ENCODE data around the gene SEPTIN6.

SEPTIN6 gene

DNA sequence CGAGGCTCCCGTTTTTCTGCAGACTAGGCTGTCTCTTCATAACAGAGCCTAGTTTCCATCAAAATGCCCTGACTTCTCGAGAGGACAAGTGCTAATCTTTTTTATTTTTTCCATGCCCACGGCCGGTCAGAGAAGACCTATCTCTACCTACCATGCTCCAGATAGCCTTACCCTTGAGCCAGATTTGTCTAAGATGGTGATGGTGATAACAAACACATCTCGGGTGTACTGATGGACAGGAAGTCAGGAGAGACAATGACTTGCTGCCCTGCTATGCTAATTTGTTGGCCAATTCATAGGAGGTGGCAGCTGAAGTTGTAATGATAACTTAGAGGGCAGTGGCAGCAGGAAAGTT is 44.6 kb downstream of the SEPTIN6 start:
- no peak for DNase-seq (ENCODE audit: low read depth in 2 of 2)

DNA sequence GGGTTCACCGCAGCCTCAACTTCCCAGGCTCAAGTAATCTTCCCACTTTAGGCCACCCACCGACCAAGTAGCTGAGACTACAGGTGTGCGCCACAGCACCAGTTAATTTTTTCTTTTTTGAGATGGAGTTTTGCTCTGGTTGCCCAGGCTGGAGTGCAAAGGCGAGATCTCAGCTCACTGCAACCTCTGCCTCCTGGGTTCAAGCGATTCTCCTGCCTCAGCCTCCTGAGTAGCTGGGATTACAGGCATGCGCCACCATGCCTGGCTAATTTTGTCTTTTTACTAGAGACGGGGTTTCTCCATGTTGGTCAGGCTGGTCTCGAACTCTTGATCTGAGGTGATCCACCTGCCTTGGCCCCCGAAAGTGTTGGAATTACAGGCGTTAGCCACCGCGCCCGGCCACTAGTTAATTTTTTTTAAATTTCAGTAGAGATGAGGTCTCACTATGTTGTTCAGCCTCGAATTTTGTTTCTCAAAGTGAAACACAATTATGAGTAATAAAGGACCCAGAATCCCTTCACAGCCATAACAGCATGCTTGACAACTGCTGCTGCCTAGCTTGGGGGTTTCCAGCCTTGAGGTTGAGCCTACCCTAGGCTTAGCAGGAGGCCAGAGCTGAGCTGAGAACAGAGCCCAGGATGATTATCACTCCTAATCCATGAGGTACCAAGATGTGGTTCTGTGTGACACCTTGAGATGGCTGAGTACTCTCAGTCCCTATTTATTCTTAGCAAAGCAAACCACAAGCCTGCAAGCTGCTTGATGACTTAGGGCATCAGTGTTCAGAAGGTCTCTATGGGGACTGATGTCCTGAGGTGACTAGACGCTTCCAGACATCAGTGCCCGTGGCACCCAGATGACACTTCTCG is 45.2 kb downstream of the SEPTIN6 start:
- DNase-seq (ENCODE audit: low read depth in 2 of 2): no peak

DNA sequence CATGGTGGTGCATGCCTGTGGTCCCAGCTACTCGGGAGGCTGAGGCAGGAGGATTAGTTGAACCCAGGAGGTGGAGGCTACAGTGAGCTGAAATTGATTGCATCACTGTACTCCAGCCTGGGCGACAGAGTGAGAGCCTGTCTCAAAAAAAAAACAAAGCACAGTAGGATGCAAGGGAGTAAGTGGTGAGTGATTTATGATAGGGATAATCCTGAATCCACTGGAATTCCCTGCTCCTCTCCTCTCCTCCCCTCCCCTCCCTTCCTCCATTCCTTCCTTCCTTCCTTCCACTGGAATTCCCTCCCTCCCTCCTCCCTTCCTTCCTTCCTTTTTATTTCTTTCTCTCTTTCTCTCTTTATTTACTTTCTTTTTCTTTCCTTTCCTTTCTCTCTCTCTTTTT is 45.9 kb downstream of the SEPTIN6 start:
- DNase-seq (ENCODE audit: low read depth in 2 of 2): no peak

DNA sequence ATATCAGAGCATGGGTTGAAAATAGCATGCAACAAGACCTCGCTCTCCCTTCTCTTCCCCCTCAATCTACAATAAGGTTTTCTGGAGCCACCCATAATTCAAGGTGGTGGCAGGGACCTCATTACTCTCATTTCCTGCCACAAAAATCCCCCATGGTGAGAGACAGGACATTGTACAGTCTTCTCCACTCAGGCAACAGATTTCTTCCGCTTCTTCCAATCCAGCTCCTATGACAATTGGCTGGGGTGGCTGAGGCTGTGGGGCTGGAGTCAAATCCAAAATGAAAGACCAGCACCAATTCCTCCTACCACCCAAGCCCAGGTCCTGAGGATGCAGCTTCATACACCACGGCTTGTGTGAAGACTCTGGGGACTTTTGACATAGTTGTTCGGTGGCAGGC is 46.5 kb downstream of the SEPTIN6 start:
- no peak for DNase-seq (ENCODE audit: low read depth in 2 of 2)

DNA sequence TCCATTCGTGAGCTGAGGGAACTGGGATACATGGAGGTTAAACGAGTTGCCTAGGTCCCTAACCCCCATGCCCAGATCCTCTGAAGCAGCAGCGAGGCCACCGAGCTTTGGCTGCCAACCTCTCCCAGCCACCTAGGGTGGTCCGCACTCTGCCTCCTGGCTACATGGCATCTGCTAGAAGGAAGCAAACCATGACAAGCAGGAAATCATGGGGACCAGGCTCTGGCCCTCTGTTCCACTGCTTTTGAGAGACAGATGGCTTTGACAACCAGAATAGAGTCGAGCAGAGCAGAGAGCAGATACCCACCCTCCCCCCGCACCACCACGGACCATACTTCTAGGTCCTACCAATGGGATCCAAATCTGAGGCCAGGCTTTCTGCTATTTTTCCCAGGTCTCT is 49.3 kb downstream of the SEPTIN6 start:
- DNase-seq (ENCODE audit: low read depth in 2 of 2): no peak
